A673 (cell line): ENCODE data around the gene FOXP4. TPM values are rescaled to one million over a fixed set of nuclear protein-coding genes. Genes with fewer than 3 reads are reported as not detected.

Experiments used
- BruUV-seq: library from RNA; stranded (reverse); fragments of 400-500 nt; replicated peaks from 2 replicates; lab custom pipeline; 2021; lab: Mats Ljungman, UMichigan
- CTCF ChIA-PET: fragments of 300-600 bp; sonication (Branson Sonifier 250); formaldehyde crosslinking; loops from one replicate; lab custom pipeline; 2022; ENCODE audit warnings: antibody characterized with exemption; lab: Charles Lee
- POLR2A ChIA-PET: fragments of 300-600 bp; sonication (Branson Sonifier 250); formaldehyde crosslinking; loops from one replicate; lab custom pipeline; 2022; ENCODE audit warnings: antibody characterized with exemption; ENCODE audit not compliant: low non-redundant PET; lab: Charles Lee
- DNase-seq: peaks from one replicate; pipeline ENCODE4 v3.0.0-alpha.2; 2015; ENCODE audit warnings: low spot score
- H3K27ac ChIP-seq: fragments of 200-600 bp; sonication (generic); 2 replicates; pipeline ENCODE4 v1.5.1; 2016; ENCODE audit warnings: mixed run types, low read depth, mild to moderate bottlenecking, mixed read lengths, antibody characterized with exemption, low read length; ENCODE audit not compliant: poor library complexity, severe bottlenecking
- H3K27me3 ChIP-seq: fragments of 200-600 bp; sonication (generic); replicated peaks from 2 replicates; pipeline ENCODE4 v1.6.1; 2017; ENCODE audit warnings: mixed run types, low read depth, mild to moderate bottlenecking, mixed read lengths, antibody characterized with exemption, low read length; ENCODE audit not compliant: insufficient read depth, poor library complexity
- H3K36me3 ChIP-seq: fragments of 200-600 bp; sonication (generic); 2 replicates; pipeline ENCODE4 v1.6.1; 2016; ENCODE audit warnings: mixed run types, mild to moderate bottlenecking, mixed read lengths, antibody characterized with exemption, low read length; ENCODE audit not compliant: insufficient read depth, poor library complexity, severe bottlenecking
- H3K4me1 ChIP-seq: fragments of 200-600 bp; sonication (generic); 2 replicates; pipeline ENCODE4 v1.6.1; 2017; ENCODE audit warnings: mixed run types, mild to moderate bottlenecking, mixed read lengths, antibody characterized with exemption, low read length; ENCODE audit not compliant: insufficient read depth, poor library complexity, severe bottlenecking
- H3K4me3 ChIP-seq: fragments of 200-600 bp; sonication (generic); 2 replicates; pipeline ENCODE4 v1.5.1; 2016; ENCODE audit warnings: low read depth, mixed run types, mild to moderate bottlenecking, mixed read lengths, low read length; ENCODE audit not compliant: poor library complexity, severe bottlenecking
- H3K9me3 ChIP-seq: fragments of 200-600 bp; sonication (generic); 2 replicates; pipeline ENCODE4 v1.6.1; 2016; ENCODE audit warnings: mixed run types, low read depth, mild to moderate bottlenecking, mixed read lengths, antibody characterized with exemption, low read length; ENCODE audit not compliant: poor library complexity, severe bottlenecking
- CTCF ChIP-seq: fragments of 300-800, 200-600 bp; sonication (generic); conservative IDR thresholded peaks from 2 replicates; pipeline ENCODE4 v1.5.1; 2017; ENCODE audit warnings: low read depth, mild to moderate bottlenecking, antibody characterized with exemption, low read length, moderate library complexity, mixed read lengths
- EZH2 ChIP-seq: fragments of 200-600 bp; sonication (generic); IDR thresholded peaks from 2 replicates; pipeline ENCODE4 v1.6.1; 2017; ENCODE audit warnings: borderline replicate concordance, low read depth, mild to moderate bottlenecking, mixed read lengths, antibody characterized with exemption, low read length; ENCODE audit not compliant: poor library complexity, severe bottlenecking
- intact Hi-C: fragments of 100-400 bp; cut with micrococcal nuclease; formaldehyde crosslinking; loops from one replicate; pipeline ENCODE4 v1.10.0; 2022; ENCODE audit not compliant: unreplicated experiment
- total RNA-seq: library from RNA; stranded (reverse); gene quantifications from 2 replicates; pipeline ENCODE4 v1.2.3, GENCODE V29; 2021

The FOXP4 gene
- total RNA-seq, 1 experiment from 2014 or later: 53.9 TPM

DNA sequence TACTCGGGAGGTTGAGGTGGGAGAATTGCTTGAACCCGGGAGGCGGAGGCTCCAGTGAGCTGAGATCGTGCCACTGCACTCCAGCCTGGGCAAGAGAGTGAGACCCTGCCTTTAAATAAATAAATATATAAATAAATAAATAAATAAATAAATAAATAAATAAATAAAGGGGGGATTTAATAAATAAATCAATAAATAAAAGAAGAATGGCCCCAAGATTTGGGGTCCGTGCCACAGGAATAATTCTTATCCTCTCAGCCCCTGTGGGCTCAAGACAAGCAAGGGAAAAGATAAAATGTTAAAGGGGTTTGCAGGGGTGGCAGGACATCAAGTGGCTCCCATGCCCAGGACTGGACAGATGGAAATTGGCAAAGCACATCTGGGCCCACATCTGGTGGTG, 60.9 kb downstream of the FOXP4 start:
- CTCF ChIA-PET: no interaction called here
- intact Hi-C loops: loop anchor here (10.0 kb wide), 1 partner anchor 168 kb away; the partner anchor contains the start of gene FRS3
- Histone ChIP-seq H3K9me3 (no peaks in the 10 kb centered on the region), H3K27ac (no peak overlapping the region), H3K4me3 (no peak overlapping the region), H3K4me1 (peaks cover 11% of the 10 kb centered on the region), H3K27me3 (no peaks in the 10 kb centered on the region), H3K36me3 (no peaks in the 10 kb centered on the region)
- BruUV-seq: no TSS peak
- POLR2A ChIA-PET: no interaction called here
- no peak for DNase-seq
- no peak for TF ChIP-seq CTCF

DNA sequence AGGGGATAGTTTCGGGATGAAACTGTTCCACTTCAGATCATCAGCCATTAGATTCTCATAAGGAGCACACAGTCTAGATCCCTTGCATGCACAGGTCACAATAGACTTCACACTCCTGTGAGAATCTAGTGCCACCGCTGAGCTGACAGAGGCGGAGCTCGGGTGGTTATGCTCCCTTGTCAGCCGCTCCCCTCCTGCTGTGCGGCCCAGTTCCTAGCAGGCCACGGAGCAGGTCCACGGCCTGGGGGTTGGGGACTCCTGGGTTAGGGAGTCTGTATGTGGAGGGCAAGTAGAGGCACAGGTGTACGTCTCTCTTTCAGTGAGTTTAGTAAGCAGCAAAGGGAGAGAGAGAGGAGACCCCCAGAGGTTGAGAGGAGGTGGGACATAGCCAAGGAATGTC, 61.6 kb downstream of the FOXP4 start:
- no TSS peak for BruUV-seq
- CTCF ChIA-PET: interaction anchor here (0.7 kb wide), 1 partner anchor 1399 kb away, joined by 4 read pairs; no protein-coding TSS in a partner anchor
- peaks cover 4% of the 10 kb centered on the region for H3K4me1 ChIP-seq
- POLR2A ChIA-PET: no interaction called here
- no peak overlapping the region for H3K4me3 ChIP-seq
- H3K27ac ChIP-seq: no peak overlapping the region
- no peak for DNase-seq
- no peaks in the 10 kb centered on the region for H3K9me3 ChIP-seq
- intact Hi-C loops: loop anchor here (10.0 kb wide), 1 partner anchor 167 kb away; the partner anchor contains the start of gene FRS3
- H3K27me3 ChIP-seq: no peaks in the 10 kb centered on the region
- no peaks in the 10 kb centered on the region for H3K36me3 ChIP-seq
- TF ChIP-seq CTCF (no peak), EZH2 (no peak)

- BruUV-seq: no TSS peak
- TF ChIP-seq EZH2 (no peak), CTCF (no peak)
- Histone ChIP-seq H3K4me1 (no peaks in the 10 kb centered on the region), H3K27me3 (no peaks in the 10 kb centered on the region), H3K9me3 (no peaks in the 10 kb centered on the region), H3K36me3 (no peaks in the 10 kb centered on the region), H3K4me3 (no peak overlapping the region), H3K27ac (no peak overlapping the region)
- POLR2A ChIA-PET: interaction anchor here (0.6 kb wide), 1 partner anchor 56 kb away, joined by 3 read pairs; no protein-coding TSS in a partner anchor
- DNase-seq: no peak
- CTCF ChIA-PET: no interaction called here
- intact Hi-C loops: loop anchor here (10.0 kb wide), 1 partner anchor 166 kb away; the partner anchor contains the start of gene FRS3
Observed at GRCh38 chr6:41608443-41609151, 62.4 kb downstream of the FOXP4 start.
